GM18507 (cell line): ENCODE measurements around the gene KLHL26.

Experiments
- DNase-seq: peaks from one replicate; pipeline ENCODE4 v3.0.0; 2011; ENCODE audit warnings: low read depth; ENCODE audit not compliant: insufficient read length; ENCODE audit errors: extremely low spot score
- FAIRE-seq: peaks from 2 replicates; lab custom pipeline; 2011; peaks lifted over from hg19 to GRCh38; lab: Jason Lieb, UNC

KLHL26 gene

DNA sequence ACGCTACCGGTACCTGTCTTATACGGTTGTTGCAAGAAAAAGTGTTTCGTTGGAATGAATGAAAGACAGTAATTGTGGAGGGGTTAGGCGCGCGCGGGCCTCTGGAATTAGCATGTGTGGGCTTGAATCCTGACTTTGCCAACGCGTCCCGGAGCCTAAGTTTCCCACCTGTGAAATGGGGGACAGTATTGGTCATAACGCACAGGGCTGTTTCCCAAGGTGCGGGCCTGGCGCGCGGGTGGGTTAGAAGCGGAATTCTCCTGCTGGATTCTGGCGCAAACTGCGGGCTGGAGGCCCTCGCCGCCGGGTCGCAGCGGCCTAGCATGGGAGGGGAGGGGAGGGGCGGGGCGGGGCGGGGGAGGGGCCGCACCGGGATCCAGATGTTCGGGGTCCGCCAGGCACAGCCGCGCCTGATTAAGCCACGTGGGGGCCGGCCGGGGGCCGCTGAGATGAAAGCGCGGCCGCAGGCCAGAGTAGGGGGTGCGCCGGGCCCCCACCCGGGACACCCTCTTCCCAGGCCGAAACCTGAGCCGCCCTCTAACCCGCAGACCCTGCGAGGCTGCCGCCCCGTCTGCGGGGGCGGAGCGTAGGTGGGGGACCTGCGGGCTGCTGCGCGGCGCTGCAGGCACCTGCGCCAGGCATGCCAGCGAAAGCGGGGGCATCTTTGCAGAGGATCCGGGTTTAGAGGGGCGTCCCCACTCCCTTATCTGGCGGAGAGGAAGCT is 25.3 kb upstream of the KLHL26 start:
- no peak for FAIRE-seq

DNA sequence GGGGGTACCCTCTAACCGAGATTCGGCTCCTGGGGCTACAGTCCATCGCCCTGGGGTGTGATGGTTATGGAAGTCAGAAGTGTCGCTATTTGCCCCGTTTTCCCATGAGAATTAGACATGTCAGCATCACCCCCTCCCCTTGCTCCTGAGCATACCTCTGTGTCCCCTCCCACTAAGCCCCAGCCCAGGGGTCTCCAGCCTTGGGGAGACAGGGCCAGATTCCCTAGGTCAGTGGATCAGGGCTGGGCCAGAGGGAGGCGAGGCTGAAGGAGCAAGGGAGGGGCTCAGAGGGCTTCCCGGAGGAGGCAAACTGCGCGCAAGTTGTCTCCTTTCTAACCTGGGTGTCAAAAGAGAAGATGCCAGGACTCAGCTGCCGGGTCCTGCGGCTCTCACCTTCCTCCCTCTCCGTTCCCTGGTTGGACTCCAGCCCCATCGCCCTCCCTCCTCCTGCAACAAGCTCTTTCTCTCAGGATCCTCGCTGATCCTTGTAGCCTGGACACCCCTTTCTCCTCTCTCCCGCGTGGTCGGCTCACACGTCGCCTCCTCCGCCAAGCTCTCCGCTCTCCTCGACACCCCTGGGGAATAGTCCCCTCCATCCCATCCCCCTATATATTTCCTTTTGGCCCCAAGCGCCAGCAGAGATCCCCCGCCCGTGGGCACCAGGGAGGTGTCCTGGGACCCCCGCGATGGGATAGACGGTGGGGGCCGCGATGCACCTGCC is 24.6 kb upstream of the KLHL26 start:
- DNase-seq: no peak
- FAIRE-seq: no peak

More for the DNA sequence above, 25.3 kb upstream of the KLHL26 start:
- DNase-seq: no peak

DNA sequence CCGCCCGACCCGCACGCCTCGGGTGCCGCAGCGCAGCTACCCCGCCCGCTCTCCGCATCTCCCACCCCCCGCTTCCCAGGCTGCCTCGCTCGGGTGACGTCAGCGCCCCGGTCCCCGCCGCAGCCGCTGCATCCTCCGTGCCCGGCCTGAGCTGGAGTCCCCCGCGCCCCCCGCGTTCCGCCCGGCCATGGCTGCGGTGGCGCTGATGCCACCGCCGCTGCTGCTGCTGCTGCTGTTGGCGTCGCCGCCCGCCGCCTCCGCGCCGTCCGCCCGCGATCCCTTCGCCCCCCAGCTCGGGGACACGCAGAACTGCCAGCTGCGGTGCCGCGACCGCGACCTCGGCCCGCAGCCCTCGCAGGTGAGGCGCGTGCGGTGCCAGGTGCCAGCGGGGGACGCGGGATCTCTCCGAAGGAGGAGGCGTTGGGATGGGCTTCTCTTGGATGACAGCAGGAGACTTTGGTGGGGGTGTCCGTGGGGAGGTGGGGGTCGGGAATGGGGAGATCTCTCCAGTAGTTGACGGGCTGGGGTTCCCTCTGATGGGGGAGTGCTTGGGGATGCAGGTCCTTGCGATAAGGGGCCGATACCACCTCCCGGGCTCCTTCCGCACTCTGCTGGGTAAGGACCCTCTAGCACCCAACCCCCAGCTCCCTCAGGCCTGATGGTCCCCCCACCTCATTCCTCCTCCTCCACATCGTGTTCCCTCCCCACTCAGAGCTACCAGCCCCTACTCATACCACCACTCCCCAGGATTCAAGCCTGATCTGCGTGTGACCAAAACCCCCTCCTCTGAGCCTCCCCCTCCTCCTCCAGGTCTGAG is 23.8 kb upstream of the KLHL26 start, which contains the start of gene TMEM59L:
Gene TMEM59L (plus strand): TSS at position 99 of the 817 bp plus-strand sequence. CDS start 89 bp downstream, at position 188.
- DNase-seq: no peak
- FAIRE-seq: no peak

DNA sequence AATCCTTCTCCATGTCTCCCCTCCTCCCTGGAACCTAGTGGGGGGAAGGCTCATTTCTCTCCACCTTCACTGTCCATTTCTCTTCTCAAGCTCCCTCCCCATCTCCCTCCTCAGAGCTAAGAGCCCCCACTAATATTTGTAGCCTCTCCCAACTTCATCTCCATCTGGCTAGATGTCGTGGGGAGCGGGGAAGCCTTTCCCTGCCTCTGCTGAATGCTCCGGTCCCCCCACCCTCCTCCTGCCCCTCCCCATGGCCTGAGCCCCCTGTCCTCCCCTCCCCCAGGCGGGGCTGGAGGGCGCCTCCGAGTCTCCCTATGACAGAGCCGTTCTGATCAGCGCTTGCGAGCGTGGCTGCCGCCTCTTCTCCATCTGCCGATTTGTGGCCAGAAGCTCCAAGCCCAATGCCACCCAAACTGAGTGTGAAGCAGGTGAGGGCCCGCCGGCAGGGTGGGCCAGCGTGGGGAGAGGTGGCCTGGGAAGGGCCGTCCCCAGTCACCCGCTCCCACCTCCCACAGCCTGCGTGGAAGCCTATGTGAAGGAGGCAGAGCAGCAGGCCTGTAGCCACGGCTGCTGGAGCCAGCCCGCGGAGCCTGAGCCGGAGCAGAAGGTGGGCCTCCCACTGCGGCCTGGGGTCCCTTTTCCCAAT is 23.1 kb upstream of the KLHL26 start:
- FAIRE-seq: no peak
- DNase-seq: no peak

DNA sequence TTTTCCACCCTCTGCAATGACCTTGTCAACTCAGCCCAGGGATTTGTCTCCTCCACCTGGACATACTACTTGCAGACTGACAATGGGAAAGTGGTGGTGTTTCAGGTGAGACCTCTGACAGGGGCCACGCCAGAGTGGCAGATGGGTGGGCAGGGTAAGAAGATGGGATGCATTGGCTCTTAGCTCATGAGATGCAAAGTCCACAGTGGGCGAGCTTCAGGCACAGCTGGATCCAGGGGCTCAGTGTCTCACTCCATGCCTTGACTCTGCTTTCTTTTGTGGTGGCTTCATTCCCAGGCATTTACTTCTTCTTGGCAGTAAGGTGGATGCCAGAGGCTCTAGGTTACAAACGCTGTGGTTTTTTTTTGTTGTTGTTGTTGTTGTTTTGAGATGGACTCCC is 20.8 kb upstream of the KLHL26 start:
- no peak for FAIRE-seq
- no peak for DNase-seq

DNA sequence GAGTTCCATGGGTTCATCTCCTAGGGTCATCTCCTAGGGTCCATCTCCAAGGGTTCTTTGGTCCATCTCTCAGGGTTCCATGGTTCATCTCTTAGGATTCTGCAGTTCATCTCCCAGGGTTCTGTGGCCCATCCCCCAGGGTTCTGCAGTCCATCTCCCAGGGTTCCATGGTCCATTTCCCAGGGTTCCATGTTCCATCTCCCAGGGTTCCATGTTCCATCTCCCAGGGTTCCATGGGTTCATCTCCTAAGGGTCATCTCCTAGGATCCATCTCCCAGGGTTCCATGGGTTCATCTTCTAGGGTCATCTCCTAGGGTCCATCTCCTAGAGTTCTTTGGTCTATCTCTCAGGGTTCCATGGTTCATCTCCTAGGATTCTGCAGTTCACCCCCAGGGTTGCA is 19.3 kb upstream of the KLHL26 start:
- no peak for FAIRE-seq
- no peak for DNase-seq

DNA sequence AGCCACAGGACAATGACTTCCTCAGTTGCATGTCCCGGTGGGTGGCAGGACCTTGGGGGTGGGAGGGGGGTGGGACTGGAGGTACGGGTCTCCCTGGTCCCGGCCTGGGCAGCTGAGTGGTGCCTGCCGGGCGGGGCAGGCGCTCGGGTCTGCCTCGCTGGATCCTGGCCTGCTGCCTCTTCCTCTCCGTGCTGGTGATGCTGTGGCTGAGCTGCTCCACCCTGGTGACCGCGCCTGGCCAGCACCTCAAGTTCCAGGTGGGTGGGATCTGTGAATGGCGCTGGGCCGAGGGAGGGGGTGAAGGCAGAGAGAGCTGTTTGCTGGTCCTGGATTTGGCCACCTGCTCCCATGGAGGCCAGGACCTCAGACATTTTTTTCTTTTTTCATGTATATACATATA is 18.6 kb upstream of the KLHL26 start:
- DNase-seq (no peak), FAIRE-seq (no peak)

DNA sequence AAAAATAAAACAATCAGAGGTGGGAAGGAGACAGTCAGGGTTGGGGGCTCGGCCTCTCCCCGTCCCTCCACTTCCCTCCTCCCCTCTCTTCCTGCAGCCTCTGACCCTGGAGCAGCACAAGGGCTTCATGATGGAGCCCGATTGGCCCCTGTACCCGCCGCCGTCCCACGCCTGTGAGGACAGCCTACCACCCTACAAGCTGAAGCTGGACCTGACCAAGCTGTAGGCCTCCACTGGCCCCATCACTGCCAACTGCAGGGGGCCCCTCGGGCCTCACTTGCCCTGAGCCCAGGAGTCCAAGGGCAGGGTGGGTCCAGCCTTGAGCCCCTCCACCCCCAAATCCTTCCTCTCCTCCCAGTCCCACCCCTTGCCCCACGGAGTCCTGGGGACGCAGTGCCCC is 16.5 kb upstream of the KLHL26 start:
- FAIRE-seq (no peak), DNase-seq (no peak)

DNA sequence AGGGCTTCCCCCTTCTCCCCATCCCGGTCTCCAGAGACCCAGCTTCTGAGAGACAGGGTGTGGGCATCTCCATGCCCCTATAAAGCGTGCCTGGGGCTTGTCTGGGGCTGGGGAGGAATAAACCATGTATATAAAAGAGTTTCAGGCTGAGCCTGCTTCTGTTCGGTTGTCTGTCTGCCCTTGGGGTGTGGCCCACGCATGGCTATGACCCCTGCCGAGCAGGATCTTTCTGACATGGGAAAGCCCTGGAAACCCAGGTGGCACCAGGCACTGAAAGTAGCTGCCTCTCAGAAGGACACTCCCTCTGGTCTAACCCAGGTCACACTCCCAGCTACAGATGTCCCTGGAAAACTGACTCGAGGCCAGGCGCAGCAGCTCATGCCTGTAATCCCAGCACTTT is 15.9 kb upstream of the KLHL26 start:
- FAIRE-seq (no peak), DNase-seq (no peak)

DNA sequence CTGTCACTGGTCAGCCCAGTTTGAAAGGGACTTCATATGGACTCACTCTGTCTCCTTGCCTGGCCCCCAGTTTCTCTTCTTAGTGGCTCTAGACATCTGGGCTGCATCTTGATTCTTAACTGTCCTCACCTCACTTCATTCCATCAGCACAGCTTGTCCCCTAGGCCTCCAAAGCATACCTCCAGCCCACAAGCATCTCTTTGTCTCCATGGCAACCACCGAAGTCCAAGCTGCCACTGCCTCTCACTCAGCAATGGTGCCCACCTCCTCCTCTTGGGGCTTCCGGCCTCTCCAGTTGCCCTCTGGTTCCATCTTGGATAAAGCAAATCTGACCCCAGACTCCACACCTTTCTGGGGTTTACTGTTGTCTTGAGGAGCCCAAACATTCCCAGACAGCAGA is 9.9 kb upstream of the KLHL26 start:
- FAIRE-seq (no peak), DNase-seq (no peak)

DNA sequence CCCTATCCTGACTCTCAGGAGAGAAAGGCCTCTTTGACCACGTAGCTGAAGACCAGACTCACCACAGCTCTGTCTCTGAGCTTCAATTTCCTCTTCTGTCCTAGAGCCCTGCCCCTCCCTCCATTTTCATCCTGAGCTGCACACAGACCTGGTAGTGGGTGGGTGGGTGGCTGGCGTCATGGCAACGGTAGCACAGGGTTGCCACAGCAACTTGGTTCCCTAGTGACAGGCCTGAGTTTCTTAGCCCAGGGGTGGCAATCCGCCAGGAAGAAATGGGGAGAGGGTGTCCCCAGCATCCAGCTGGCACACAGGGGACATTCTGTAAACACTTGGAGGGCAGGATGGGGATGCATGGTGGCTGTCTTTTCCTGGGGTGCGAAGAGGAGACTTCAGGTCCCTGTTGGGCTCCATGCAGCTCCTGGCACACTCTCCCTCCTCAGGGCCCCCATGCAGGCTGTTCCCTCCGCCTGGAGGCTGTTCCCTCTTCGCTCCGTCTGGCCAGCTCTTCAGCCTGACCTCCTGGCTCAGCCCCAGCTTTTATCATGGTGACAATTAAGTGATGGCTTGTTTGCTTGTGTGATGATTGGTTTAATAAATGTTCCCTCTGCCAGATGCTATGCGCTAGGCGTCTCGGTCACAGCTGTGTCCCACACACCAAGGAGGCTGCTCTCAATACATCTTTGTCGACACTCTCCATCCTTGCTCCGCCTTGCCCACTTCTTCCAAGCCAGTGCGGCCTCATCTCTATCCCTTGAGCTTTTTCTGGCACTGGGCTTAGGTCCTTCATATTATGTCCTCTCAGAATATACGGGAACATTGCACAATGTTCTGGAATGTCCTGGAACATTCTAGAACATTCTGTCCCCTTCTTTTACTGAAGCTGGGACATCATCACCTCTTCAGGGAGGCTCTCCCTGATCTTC is 7.4 kb upstream of the KLHL26 start:
- FAIRE-seq (no peak), DNase-seq (no peak)

DNA sequence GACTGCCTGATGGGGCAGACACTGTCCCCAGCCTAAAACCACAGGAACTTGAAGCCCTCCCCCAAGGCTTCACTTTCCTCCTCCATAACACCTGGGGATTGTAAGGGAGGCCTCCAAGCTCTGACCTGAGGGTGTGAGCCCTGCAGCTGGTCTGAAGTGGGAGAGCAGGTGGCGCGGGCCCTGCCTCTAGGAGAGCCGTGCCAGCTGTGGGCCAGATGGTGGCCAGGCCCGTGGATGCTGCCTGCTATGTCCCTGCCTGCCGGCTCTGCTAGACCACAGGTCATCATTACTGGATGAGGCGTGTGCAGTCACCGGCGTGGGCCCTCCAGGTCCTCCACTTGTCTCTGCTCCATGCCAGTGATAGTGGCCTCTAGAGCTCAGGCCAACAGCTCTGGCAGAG is 3.5 kb upstream of the KLHL26 start:
- DNase-seq (no peak), FAIRE-seq (no peak)

DNA sequence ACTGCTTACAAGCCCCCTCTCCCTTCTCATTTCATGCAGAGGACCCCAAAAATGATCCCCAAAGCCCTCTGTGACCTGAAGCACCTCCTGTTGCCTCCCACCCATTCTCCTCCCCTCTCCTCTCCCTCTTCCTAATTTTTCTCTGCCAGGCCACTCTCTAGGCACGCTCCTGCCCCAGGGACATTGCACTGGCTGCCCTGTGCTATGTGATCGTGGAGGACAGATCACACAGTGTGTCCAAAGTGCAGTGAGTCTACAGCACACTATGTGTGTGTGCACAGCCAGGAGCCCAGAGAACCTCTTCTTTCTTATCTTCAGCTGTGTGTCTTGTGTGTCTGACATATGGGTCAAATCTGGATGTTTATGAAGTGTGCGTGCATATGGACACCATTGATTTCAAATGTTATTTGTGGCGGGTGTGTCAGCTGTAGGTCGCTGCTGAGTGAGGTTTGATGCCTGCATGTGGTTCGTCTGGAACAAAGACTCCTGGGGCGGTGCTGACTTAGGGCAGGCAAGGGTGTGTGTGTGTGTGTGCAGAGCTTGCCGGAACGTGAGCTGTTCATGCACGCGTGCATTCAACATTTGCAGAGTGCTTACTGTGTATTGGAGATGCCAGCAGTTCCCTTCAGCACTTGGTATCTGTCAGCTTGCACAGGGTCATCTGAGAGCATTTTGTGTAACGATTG is 2.1 kb upstream of the KLHL26 start:
- no peak for FAIRE-seq
- no peak for DNase-seq

DNA sequence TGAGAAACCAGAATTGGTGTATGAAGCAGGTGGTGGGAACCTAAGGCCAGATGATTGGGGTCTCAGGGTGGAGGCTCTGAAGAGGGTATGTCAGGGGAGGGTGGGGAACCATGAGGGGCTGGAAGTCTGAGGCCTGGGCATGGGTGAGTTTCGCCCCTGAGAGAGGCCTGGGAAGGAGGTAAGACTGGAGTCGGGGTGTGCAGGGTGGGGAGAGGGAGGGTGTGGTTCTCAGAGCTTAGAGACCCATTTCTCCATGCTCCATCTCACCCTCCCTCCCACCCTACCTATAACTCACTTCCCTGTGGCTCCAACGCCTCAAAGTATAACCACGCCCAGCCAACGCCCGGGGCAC is 1.0 kb upstream of the KLHL26 start:
- no peak for FAIRE-seq
- DNase-seq: no peak

DNA sequence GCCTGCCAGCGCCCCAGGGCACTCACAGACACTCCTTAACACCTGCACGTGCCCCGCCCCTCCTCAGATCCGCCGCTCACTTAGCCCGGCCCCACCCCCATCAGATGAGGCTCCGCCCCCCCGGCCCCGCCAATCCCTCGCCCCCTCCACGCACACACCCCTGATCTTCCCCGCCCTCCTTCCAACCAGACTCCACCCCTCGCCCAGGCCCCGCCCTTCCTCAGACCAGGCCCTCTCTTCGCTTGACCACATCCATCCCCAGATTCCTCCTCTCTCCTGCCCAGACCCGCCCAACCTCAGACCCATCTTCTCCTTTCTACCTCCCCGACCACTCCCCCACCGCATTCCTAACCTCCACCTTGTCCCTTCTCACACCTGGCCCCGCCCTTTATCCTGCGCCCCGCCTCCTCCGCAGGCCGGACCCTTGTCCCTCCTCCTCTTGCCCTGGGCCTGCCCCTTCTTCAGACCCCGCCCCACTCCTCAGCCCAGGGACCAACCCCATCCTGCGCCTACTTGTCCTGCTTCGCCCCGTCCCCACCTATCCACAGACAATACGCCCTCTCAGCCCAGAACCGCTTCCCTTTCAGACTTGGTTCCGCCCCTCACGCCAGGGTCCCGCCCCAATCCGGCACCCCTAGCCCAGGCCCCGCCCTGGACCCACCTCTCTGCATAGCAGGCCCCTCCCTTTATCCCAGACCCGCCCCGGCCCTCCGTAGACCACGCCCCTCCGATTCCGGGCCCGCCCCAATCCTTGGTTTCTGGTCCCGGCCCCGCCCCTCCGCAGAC is 452 bp upstream of the KLHL26 start:
- DNase-seq: peak; percentile 95
- FAIRE-seq: peak; percentile 97

DNA sequence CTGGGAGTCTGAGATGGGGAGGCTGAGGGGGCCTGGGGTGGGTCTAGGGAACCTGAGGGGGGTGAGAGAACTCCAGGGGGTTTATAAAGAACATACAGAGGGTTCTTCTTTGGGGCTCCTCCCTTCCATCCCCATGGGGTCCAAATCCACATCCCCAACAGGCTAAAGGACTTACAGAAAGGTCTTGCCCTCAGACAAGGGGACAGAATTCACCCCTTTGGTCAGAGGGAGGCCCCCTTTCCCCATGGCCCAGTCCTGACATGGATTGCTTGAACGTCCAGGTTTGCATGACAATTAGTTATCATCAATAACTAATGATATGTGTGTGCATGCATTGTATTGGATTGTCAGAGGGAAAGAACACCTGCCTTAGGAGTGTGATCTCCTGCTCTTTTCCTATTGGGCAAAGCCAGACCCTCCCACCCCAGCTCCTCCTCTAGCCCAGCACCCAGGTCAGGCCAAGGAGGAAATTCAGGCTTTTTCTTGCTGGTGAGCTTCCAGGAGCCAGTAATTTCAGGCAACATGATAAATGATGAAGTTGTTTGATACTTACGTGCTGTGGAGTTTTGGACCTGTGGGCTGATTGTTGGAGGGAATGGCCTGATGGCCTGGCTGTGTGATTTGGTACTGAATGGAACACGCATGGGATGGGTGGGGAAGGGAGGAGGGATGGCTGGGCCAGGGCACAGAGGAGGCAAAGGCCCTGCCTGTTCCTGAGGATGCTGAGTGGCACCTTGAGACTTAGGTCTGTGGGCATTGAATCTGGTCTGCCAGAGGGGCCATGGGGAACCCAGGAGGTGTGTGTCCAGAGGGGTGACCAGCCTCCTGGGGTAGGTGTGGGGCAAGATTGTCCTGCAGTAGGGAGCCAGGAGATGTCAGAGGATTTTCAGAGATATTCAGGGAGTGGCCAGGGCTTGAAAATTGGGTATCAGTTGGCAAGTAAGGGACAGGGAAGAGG is 1.1 kb downstream of the KLHL26 start:
- DNase-seq (no peak), FAIRE-seq (no peak)
